DND-41 (cell line): ENCODE data around the gene NRSN2.

Source experiments
- CTCF ChIP-seq: IDR thresholded peaks from 2 replicates; pipeline ENCODE4 v1.5.1; 2012; ENCODE audit warnings: borderline replicate concordance, low read length, moderate library complexity, mild to moderate bottlenecking; ENCODE audit not compliant: poor library complexity, severe bottlenecking; ENCODE audit errors: extremely low read depth
- EZH2 ChIP-seq: IDR thresholded peaks from 3 replicates; pipeline ENCODE4 v1.6.1; 2012; ENCODE audit warnings: borderline replicate concordance, low read depth, mild to moderate bottlenecking, moderate library complexity, low read length, inconsistent platforms; ENCODE audit not compliant: severe bottlenecking

- TF ChIP-seq CTCF (no peak), EZH2 (no peak)
These were observed 57.2 kb downstream of the NRSN2 start for GRCh38 chr20:404088-404487.
